Hippocampal formation (tissue), 2 donors: ENCODE results near the gene CFAP46.
"Not testable (repeated sequence)": the region's sequence is repeated elsewhere in the genome, so short reads cannot be mapped to it uniquely, and the experiment has no call there.

Experiments used
- DNase-seq, 2 donors: peaks; one replicate each; lab custom pipeline; 2025; lab: John Stamatoyannopoulos, UW

Gene CFAP46

GRCh38 chr10:132844069-132844809 is 98.1 kb downstream of the CFAP46 start:
- DNase-seq, result no peak

GRCh38 chr10:132843276-132843675 is 99.1 kb downstream of the CFAP46 start:
- not testable (repeated sequence) for DNase-seq

- DNase-seq, result no peak
Measured at GRCh38 chr10:132842397-132842796, 100.0 kb downstream of the CFAP46 start.

- no peak for DNase-seq
Measured at GRCh38 chr10:132841615-132841975, 100.8 kb downstream of the CFAP46 start.

GRCh38 chr10:132840698-132841614 is 101.4 kb downstream of the CFAP46 start:
- DNase-seq, result no peak

DNA sequence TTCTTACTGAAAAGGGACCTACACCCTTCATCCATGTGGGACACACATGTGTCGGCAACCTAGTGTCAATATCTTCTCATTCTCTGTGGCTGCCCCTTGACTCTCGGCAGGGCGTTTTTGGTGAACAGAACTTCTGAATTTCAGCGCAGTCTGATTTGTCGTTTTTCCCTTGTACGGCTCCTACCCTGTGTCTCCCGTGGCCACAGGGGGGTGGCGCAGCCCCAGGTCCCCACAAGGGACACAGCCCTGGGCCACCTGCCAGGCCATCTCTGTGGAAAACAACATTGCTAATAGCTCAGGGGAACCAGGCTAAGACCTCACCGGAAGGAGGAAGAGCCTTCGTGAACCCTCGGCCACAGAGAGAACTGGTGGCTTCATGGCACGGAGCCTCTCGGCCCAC is 103.3 kb downstream of the CFAP46 start:
- DNase-seq, result no peak

- DNase-seq, result no peak
Measured at GRCh38 chr10:132838346-132838970, 103.9 kb downstream of the CFAP46 start.

GRCh38 chr10:132837905-132838304 is 104.5 kb downstream of the CFAP46 start:
- no peak for DNase-seq

GRCh38 chr10:132836832-132837540 is 105.4 kb downstream of the CFAP46 start:
- DNase-seq, result peak; percentile 25

DNA sequence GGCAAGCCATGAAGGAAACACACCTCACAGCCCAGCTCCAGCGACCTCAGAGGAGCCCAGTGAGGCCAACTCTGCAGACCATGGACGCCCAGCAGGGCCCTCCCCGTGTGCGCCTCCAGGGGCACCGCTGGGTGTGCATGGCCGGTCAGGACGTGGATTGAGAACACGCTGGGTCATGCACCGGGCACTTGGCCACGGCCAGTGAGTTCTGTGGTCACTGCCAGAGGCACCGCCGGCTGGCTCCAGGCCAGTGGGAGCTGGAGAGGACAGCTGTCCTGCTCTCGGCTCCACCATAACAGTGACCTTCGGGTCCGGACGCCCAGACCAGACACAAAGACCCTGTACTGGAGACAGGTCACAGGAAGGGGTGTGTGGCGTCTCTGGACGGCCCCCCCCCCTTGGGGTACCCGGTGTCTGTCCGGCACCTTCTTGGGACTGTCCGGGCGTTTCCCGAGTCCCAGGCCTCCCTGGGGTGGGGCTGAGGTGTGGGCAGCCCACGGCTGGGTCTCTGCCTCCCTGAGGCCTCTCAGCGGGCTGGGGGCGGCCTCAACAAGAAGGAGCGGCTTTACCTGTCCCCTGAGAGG is 106.0 kb downstream of the CFAP46 start:
- peak in 1 of 2 donors; percentile 33 for DNase-seq

DNA sequence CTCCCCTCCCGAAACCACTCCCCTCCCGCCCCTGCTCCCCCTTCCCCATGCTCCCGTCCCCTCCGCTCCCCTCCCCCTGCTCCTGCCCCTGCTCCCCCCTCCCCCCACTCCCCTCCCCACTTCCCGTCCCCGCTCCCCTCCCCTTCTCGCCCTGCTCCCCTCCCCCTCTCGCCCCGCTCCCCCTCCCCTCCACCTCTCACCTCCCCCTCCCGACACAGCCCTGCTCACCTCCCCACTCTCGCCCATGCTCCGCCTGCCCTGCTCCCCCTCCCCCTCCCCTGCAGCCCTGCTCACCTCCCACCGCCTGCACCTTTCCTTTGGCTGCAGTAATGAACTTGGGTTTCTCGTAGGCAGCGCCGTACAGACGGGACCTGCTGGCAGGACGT is 106.5 kb downstream of the CFAP46 start:
- DNase-seq, result no peak

DNA sequence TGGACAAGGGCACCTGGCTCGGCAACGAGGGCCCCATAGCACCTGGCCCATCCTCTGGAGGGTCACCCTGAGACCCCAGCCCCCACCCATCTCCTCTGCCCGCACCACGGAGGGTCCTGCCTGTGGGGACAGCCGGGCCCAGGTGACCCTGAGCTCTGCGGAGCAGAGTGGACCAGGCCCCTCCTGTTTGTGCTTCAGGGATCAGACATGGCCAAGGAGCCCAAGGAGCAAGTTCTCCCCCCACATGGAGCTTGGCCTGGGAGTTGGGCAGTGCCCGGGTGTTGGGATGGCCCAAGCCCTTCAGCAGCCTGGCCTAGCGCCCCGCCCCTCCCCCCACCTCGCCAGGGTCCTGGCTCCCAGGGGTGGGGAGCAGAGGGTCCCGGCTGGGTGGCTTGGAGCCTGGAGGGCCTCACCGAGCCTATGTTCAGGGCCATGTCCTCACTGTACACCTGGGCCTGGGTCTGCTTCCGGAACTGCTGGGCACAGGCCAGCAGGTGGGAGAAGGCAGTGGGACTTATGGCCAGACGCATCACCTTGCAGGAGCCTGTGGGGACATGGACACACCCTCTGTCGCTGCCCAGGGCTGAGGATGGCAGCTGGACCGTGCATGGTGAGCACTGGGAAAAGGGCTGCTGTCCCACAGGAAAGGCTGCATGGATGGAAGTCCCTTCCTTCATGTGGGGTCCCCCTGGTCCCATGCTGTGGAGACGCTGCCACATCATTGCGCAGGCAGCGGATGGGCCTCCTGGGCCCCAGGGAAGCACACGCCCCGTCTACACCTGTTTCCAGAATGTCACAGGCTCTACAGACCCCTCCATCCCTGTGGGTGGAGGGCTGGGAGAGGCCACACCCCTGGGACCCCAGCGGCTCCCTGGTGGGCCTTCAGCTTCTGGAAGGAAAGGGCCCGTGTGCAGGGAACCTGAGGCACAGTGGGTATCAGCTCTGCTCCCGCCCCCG is 107.2 kb downstream of the CFAP46 start:
- DNase-seq, result no peak

GRCh38 chr10:132834311-132834761 is 108.0 kb downstream of the CFAP46 start:
- no peak for DNase-seq

DNA sequence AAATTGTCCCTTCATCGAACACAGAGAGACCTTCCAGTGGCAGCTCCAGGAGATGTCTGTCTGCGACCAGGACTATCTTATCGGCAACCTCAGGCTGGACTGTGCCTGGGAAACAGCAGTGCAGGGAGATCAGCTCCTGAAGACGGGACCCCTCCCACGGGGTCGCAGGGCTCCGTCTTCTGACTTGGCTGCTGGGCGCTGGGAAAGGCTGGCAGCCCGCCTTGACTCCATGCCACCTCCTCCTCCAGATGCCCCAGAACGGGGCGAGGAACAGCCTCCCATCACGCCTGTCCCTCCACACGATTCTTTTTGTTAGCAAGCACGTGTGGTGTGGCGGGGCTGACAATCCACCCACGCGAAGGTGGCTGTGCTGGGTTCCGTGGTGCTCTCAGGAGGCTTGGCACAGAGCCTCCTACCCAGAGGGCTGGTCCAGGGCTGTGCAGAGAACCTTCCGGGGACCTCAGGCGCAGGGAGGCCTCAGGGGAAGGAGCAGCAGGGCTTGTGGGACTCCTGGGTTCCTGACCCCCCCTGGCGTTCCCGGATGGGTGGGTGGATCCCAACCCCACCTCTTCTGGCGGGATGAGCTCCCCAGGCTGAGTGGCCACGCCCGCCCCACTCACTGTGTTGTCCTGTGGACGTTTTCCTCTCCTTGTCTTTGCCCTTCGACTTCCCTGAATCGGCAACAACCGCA is 108.8 kb downstream of the CFAP46 start:
- DNase-seq, result no peak

GRCh38 chr10:132832186-132832969 is 110.0 kb downstream of the CFAP46 start:
- DNase-seq, result no peak

DNA sequence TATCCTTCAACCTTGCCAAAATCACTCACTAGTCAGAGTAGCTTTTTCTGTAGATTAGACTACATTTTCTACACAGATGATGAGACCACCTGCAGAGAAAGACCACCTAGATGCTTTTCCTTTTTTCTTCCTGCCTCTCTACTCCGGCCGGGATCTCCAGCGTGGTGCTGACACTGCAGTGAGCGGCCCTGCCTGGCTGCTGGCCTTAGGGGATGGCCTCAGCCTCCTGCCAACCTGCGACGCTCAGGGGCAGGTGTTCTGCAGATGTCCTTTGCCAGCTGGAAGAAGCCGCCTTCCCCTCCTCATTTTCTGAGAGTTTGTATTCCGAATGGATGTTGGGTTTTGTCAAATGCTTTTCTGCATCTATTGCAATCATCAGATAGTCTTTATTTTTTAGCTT is 113.0 kb downstream of the CFAP46 start:
- no peak for DNase-seq

- DNase-seq, result no peak
Measured at GRCh38 chr10:132828681-132829080, 113.7 kb downstream of the CFAP46 start.

DNA sequence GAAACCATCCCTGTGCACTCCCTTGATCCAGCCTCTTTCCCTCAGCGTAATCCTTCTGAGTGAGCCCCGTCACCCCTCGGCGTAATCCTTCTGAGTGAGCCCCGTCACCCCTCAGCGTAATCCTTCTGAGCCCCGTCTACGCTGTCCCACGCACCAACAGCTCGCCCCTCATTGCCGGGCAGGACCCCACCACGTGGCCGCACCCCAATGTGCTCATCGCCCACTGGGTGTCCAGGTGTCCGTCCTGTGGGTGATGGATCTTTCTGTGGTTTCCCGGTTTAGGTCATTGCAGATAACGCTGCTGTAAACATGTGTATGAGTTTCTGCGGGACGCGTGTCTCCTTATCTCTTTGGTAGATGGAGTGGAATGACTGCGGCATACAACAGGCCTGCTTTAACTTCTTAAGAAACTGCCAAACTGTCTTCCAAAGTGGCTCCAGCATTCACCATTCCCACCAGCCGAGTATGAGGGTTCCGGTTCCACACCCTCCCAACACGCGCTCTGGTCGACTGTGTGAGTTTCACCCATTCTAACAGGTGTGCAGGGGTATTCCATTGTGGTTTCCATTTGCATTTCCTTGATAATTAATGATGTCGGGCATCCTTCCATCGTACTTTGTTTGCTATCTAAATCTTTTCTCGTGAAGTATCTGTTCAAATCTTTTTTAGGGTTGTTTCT is 114.4 kb downstream of the CFAP46 start:
- DNase-seq, result no peak
